Ovary (tissue), 3 donors: ENCODE data around the gene UMAD1.

ENCODE experiments used
- CTCF ChIP-seq, 3 donors: fragments of 450-650 bp in 2 of 3; fragments of 200-600 bp in 1 of 3; IDR thresholded peaks; one replicate each; pipeline versions ENCODE4 v1.5.1 to v1.8.0; 2016 to 2022; ENCODE audit warnings: antibody characterized with exemption in 3 of 3, mild to moderate bottlenecking in 1 of 3
- POLR2A ChIP-seq: fragments of 450-650 bp; IDR thresholded peaks from one replicate; pipeline ENCODE4 v1.6.1; 2017; ENCODE audit warnings: antibody characterized with exemption, mild to moderate bottlenecking, moderate library complexity
- donor health status: DM: no; HTN: no; CAD: no.

- TF ChIP-seq CTCF (IDR thresholded peaks at IDR 0.05) (no peak), POLR2A (no peak)
Measured at GRCh38 chr7:7686811-7687508, 46.4 kb downstream of the UMAD1 start.
